HG03045 (cell line): Measurements from ENCODE around the gene CYLD.

Experiments used
- ATAC-seq: cut with Tn5 transposase; IDR thresholded peaks from one replicate; pipeline ENCODE4 v1.9.1; 2021; ENCODE audit warnings: mild to moderate bottlenecking, moderate library complexity; ENCODE audit not compliant: unreplicated experiment

CYLD gene

GRCh38 chr16:50814541-50814940 lies 72.7 kb downstream of the CYLD start:
- no peak for ATAC-seq

- ATAC-seq: no peak
Observed at GRCh38 chr16:50815382-50815781, 73.5 kb downstream of the CYLD start.

GRCh38 chr16:50816901-50817555 lies 75.1 kb downstream of the CYLD start:
- ATAC-seq: no peak

GRCh38 chr16:50818380-50818779 lies 76.5 kb downstream of the CYLD start:
- ATAC-seq: no peak

GRCh38 chr16:50819706-50820105 lies 77.8 kb downstream of the CYLD start:
- no peak for ATAC-seq

- ATAC-seq: no peak
Observed at GRCh38 chr16:50820225-50820624, 78.3 kb downstream of the CYLD start.

GRCh38 chr16:50821586-50821985 lies 79.7 kb downstream of the CYLD start:
- no peak for ATAC-seq

GRCh38 chr16:50822671-50823070 lies 80.8 kb downstream of the CYLD start:
- no peak for ATAC-seq

GRCh38 chr16:50826797-50827316 lies 85.0 kb downstream of the CYLD start:
- no peak for ATAC-seq

- ATAC-seq: no peak
Observed at GRCh38 chr16:50828164-50828702, 86.3 kb downstream of the CYLD start.

- ATAC-seq: no peak
Observed at GRCh38 chr16:50830698-50831097, 88.8 kb downstream of the CYLD start.

GRCh38 chr16:50831751-50832150 lies 89.9 kb downstream of the CYLD start:
- no peak for ATAC-seq

GRCh38 chr16:50833929-50834328 lies 92.0 kb downstream of the CYLD start:
- no peak for ATAC-seq

GRCh38 chr16:50834701-50835100 lies 92.8 kb downstream of the CYLD start:
- ATAC-seq: no peak

GRCh38 chr16:50835358-50836060 lies 93.6 kb downstream of the CYLD start:
- ATAC-seq: no peak

- ATAC-seq: no peak
Observed at GRCh38 chr16:50836121-50836621, 94.3 kb downstream of the CYLD start.

GRCh38 chr16:50837324-50837723 lies 95.4 kb downstream of the CYLD start:
- no peak for ATAC-seq

- no peak for ATAC-seq
Observed at GRCh38 chr16:50838165-50838564, 96.3 kb downstream of the CYLD start.

GRCh38 chr16:50838885-50839284 lies 97.0 kb downstream of the CYLD start:
- no peak for ATAC-seq

GRCh38 chr16:50839356-50839755 lies 97.5 kb downstream of the CYLD start:
- ATAC-seq: no peak

GRCh38 chr16:50839920-50840729 lies 98.2 kb downstream of the CYLD start:
- no peak for ATAC-seq
